ENCODE data around the gene UBAP2.

Gene UBAP2

GRCh38 chr9:34048727-34049629, at the start of gene UBAP2:
Gene UBAP2, minus strand, starts transcription at chr9:34048887. Its CDS starts 31,739 bp downstream, at chr9:34017148.
- no peak for TF ChIP-seq CTCF (IDR thresholded peaks at IDR 0.05; ENCODE audit: extremely low read depth, insufficient read depth, missing control alignments)
- DNase-seq (ENCODE audit: low spot score) = peak; percentile 91
- in situ Hi-C loops (cut with MboI; ENCODE audit: low pct_unique_long_range_greater_than_20kb, low sequenced_read_pairs, unreplicated experiment) = no loop called here

GRCh38 chr9:34098307-34098706, 49.6 kb upstream of the UBAP2 start:
- no peak for TF ChIP-seq CTCF (IDR thresholded peaks at IDR 0.05; ENCODE audit: extremely low read depth, insufficient read depth, missing control alignments)
- in situ Hi-C loops (cut with MboI; ENCODE audit: low pct_unique_long_range_greater_than_20kb, low sequenced_read_pairs, unreplicated experiment) = no loop called here
- peak; percentile 36 for DNase-seq (ENCODE audit: low spot score)

- no peak for TF ChIP-seq CTCF (IDR thresholded peaks at IDR 0.05; ENCODE audit: extremely low read depth, insufficient read depth, missing control alignments)
- peak; percentile 42 for DNase-seq (ENCODE audit: low spot score)
- in situ Hi-C loops (cut with MboI; ENCODE audit: low pct_unique_long_range_greater_than_20kb, low sequenced_read_pairs, unreplicated experiment) = no loop called here
These were observed 49.2 kb upstream of the UBAP2 start for GRCh38 chr9:34097865-34098264.

DNA sequence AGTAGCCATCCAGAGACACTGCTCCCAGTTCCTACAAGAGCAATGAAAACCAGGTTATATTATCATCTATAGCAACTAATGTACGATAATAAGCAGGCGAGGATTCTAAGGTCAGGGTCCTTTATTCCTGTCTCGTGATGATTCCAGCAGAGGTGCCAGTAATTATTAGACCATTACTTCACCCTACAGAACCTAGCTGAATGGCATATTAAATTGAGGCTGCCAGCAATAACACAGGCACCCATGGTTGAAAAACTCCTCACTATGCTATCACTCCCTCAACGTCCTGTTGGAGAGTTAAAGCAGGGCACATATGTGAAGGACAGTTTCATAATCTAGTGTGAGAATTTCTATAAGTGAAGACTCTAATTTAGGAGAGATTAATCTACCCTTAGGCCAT, 48.1 kb upstream of the UBAP2 start:
- in situ Hi-C loops (cut with MboI; ENCODE audit: low pct_unique_long_range_greater_than_20kb, low sequenced_read_pairs, unreplicated experiment) = no loop called here
- TF ChIP-seq CTCF (IDR thresholded peaks at IDR 0.05; ENCODE audit: extremely low read depth, insufficient read depth, missing control alignments) = no peak
- no peak for DNase-seq (ENCODE audit: low spot score)

DNA sequence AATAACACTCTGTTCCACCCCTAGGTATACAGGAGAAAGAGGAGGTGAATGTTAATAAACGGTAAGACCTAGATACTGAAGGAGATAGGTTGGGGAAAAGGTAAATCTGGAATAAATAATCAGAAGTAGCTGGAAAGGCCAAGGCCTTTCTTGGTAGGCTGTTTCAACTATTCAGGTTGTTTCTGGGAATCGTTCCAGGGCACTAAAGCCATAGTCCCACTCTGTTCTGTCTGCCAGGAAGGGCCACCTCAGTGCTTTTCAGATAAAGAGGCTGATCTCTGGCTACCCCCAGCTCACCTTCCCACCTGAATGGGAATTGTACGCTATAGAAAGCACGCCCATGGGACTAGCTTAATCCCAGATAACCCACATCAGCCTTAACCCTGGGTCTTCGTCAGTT, 44.9 kb upstream of the UBAP2 start:
- no peak for DNase-seq (ENCODE audit: low spot score)
- in situ Hi-C loops (cut with MboI; ENCODE audit: low pct_unique_long_range_greater_than_20kb, low sequenced_read_pairs, unreplicated experiment) = no loop called here
- no peak for TF ChIP-seq CTCF (IDR thresholded peaks at IDR 0.05; ENCODE audit: extremely low read depth, insufficient read depth, missing control alignments)

DNA sequence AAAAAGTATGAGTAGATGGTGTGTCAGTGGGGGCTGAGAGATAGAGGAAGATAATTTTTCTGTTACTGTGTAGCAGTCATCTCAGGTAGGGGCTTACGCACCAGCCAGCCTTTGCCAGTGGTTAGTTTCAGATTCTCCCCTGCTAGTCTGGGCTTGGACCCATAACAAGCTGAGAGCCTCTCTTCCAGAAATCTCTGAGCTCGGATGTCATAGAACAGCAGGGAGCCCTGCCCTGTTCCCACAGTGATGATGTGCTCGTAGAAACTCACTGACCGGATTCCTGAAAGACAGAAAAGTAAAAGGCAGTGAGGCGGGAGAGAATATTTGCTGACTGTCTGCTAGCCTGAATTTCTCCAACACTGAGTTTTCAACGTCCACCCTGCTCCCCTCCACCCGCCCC, 40.6 kb upstream of the UBAP2 start:
- DNase-seq (ENCODE audit: low spot score) = no peak
- in situ Hi-C loops (cut with MboI; ENCODE audit: low pct_unique_long_range_greater_than_20kb, low sequenced_read_pairs, unreplicated experiment) = no loop called here
- no peak for TF ChIP-seq CTCF (IDR thresholded peaks at IDR 0.05; ENCODE audit: extremely low read depth, insufficient read depth, missing control alignments)

All from GM13977 (cell line).